Measurements from ENCODE around the gene MINPP1.

Gene MINPP1

DNA sequence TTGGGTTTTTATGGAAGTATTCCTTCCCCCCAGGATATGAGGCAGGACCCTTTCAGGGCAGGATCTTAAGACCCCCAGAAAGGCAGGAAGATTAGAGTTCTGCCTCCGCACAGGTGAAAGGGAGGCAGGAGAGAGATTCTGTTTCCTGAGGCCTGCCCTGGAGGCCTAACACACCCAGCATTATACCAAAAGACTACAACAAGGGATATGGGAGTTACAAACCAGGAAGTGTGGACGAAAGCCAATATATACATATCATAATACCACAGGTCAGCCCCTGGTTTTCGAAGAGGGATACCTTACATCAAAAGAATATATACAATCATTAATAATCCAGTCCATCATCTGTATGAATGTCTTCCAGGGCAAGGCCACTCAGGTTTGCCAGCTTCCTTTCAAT lies 14.2 kb downstream of the MINPP1 start:
- no peak overlapping the region for H3K27ac ChIP-seq (ENCODE audit: low read depth, low read length, poor library complexity, severe bottlenecking)
- no peak overlapping the region for H3K4me2 ChIP-seq (ENCODE audit: low read length)
- peaks cover 16% of the 10 kb centered on the region for H3K36me3 ChIP-seq (ENCODE audit: insufficient read depth, low read length)
- no peak overlapping the region for H3K9ac ChIP-seq (ENCODE audit: low read length)
- no peaks in the 10 kb centered on the region for H3K27me3 ChIP-seq (ENCODE audit: insufficient read depth, low read length)
- no peaks in the 10 kb centered on the region for H3K4me1 ChIP-seq (ENCODE audit: insufficient read depth, low read length, severe bottlenecking)
- no peak for TF ChIP-seq EZH2 (IDR thresholded peaks at IDR 0.05; ENCODE audit: borderline replicate concordance, low read length)
- TF ChIP-seq, protein P1, sequence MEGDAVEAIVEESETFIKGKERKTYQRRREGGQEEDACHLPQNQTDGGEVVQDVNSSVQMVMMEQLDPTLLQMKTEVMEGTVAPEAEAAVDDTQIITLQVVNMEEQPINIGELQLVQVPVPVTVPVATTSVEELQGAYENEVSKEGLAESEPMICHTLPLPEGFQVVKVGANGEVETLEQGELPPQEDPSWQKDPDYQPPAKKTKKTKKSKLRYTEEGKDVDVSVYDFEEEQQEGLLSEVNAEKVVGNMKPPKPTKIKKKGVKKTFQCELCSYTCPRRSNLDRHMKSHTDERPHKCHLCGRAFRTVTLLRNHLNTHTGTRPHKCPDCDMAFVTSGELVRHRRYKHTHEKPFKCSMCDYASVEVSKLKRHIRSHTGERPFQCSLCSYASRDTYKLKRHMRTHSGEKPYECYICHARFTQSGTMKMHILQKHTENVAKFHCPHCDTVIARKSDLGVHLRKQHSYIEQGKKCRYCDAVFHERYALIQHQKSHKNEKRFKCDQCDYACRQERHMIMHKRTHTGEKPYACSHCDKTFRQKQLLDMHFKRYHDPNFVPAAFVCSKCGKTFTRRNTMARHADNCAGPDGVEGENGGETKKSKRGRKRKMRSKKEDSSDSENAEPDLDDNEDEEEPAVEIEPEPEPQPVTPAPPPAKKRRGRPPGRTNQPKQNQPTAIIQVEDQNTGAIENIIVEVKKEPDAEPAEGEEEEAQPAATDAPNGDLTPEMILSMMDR (IDR thresholded peaks at IDR 0.05; ENCODE audit: low read length): no peak
- H3K4me3 ChIP-seq (ENCODE audit: low read depth, low read length, poor library complexity, severe bottlenecking): no peak overlapping the region
- H2AFZ ChIP-seq (ENCODE audit: low read length): no peak overlapping the region
- H4K20me1 ChIP-seq (ENCODE audit: insufficient read depth, low read length): no peaks in the 10 kb centered on the region
- H3K79me2 ChIP-seq (ENCODE audit: insufficient read depth, low read length): no peaks in the 10 kb centered on the region
- no peaks in the 10 kb centered on the region for H3F3A ChIP-seq (ENCODE audit: insufficient read depth, low read length)
- H3K9me3 ChIP-seq (ENCODE audit: low read length): no peaks in the 10 kb centered on the region
- no peaks in the 10 kb centered on the region for H3K9me2 ChIP-seq (ENCODE audit: low read depth, low read length)

DNA sequence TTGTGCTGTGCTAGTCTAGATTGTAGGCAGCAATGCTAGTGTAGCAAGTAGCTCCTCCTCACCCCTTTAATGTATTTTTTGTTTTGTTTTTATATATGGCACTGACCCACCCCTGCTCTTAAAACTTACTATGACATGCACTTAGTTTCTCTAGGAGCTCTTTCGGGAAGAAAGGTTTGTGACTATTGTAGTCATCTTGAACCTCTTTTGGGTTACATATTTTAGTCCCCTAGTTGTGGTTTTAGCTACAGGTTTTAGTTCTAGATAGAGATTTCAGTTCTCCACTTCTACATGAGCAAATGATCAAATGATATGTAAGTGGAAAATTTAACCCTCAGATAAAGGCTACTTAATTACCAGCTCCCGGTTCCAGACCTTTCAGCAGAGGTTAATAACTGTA lies 14.9 kb downstream of the MINPP1 start:
- Histone ChIP-seq H3K9ac (ENCODE audit: low read length) (no peak overlapping the region), H4K20me1 (ENCODE audit: insufficient read depth, low read length) (no peaks in the 10 kb centered on the region), H3K36me3 (ENCODE audit: insufficient read depth, low read length) (peaks cover 13% of the 10 kb centered on the region), H3K9me3 (ENCODE audit: low read length) (no peaks in the 10 kb centered on the region), H3K27ac (ENCODE audit: low read depth, low read length, poor library complexity, severe bottlenecking) (no peak overlapping the region), H3K4me2 (ENCODE audit: low read length) (no peak overlapping the region), H3F3A (ENCODE audit: insufficient read depth, low read length) (no peaks in the 10 kb centered on the region), H3K4me1 (ENCODE audit: insufficient read depth, low read length, severe bottlenecking) (no peaks in the 10 kb centered on the region), H3K9me2 (ENCODE audit: low read depth, low read length) (no peaks in the 10 kb centered on the region), H3K79me2 (ENCODE audit: insufficient read depth, low read length) (no peaks in the 10 kb centered on the region), H2AFZ (ENCODE audit: low read length) (no peak overlapping the region), H3K27me3 (ENCODE audit: insufficient read depth, low read length) (no peaks in the 10 kb centered on the region), H3K4me3 (ENCODE audit: low read depth, low read length, poor library complexity, severe bottlenecking) (no peak overlapping the region)
- TF ChIP-seq EZH2 (IDR thresholded peaks at IDR 0.05; ENCODE audit: borderline replicate concordance, low read length): no peak
- TF ChIP-seq, protein P1 (IDR thresholded peaks at IDR 0.05; ENCODE audit: low read length): no peak

DNA sequence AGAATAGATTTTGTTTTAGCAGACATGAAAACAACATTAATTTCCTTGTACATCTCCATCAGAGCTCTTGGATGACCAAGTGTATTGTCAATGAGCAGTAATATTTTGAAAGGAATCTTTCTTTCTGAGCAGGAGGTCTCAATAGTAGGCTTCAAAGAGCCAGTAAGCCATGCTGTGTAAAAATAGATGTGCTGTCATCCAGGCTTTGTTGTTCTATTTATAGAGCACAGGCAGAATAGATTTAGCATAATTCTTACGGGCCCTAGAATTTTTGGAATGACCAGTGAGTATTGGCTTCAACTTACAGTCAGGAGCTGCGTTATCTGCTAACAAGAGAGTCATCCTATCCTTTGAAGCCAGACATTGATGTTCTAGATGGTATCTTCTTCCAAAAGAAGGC lies 19.0 kb downstream of the MINPP1 start:
- Histone ChIP-seq H3K4me3 (ENCODE audit: low read depth, low read length, poor library complexity, severe bottlenecking) (no peak overlapping the region), H3K27me3 (ENCODE audit: insufficient read depth, low read length) (no peaks in the 10 kb centered on the region), H3K79me2 (ENCODE audit: insufficient read depth, low read length) (no peaks in the 10 kb centered on the region), H3K9ac (ENCODE audit: low read length) (no peak overlapping the region), H3K4me2 (ENCODE audit: low read length) (no peak overlapping the region), H3F3A (ENCODE audit: insufficient read depth, low read length) (no peaks in the 10 kb centered on the region), H3K4me1 (ENCODE audit: insufficient read depth, low read length, severe bottlenecking) (no peaks in the 10 kb centered on the region), H3K9me3 (ENCODE audit: low read length) (0 out of 2 replicates have a peak, but pooled peaks cover 4% of the 10 kb centered on the region), H3K36me3 (ENCODE audit: insufficient read depth, low read length) (peaks cover 12% of the 10 kb centered on the region), H3K27ac (ENCODE audit: low read depth, low read length, poor library complexity, severe bottlenecking) (no peak overlapping the region), H3K9me2 (ENCODE audit: low read depth, low read length) (no peaks in the 10 kb centered on the region), H4K20me1 (ENCODE audit: insufficient read depth, low read length) (no peaks in the 10 kb centered on the region), H2AFZ (ENCODE audit: low read length) (no peak overlapping the region)
- TF ChIP-seq EZH2 (IDR thresholded peaks at IDR 0.05; ENCODE audit: borderline replicate concordance, low read length): no peak
- TF ChIP-seq, protein P1 (IDR thresholded peaks at IDR 0.05; ENCODE audit: low read length): no peak
